ENCODE results near the gene SLC41A3.
A peak's percentile ranks its signal among the peaks of the same experiment; 100 is the strongest.
"Not testable (repeated sequence)": the region's sequence is repeated elsewhere in the genome, so short reads cannot be mapped to it uniquely, and the experiment has no call there.

SLC41A3 gene

DNA sequence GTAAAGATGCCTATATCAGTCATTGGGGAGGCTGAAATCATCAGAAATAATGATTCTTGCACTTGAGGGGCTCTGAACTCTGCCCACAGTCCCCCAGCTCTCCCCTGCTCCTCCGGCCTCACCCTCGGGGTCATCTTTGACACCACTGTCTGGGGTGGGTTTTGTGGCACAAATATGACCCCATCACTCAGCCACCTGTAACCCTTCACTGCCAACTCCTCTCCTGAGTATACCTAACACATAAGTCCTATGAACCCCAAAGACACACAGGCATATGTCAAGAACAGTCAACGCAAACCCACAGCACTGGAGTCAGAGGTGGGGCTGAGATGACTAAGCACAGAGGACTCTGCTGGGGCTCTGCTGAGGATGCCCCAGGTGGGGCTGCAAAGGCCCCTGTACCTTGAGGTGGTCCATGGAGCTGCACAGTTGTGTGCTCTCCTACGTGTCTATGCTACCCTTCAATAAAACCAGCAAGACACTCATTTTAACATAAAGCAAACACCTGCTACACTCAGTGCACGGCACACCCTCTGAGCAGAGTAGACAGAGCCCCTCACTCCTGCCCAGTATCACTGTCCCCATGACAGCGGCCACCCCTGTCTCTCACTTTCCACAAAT is 29.9 kb downstream of the SLC41A3 start:
- DNase-seq (ENCODE audit: low read depth, low spot score): no peak

DNA sequence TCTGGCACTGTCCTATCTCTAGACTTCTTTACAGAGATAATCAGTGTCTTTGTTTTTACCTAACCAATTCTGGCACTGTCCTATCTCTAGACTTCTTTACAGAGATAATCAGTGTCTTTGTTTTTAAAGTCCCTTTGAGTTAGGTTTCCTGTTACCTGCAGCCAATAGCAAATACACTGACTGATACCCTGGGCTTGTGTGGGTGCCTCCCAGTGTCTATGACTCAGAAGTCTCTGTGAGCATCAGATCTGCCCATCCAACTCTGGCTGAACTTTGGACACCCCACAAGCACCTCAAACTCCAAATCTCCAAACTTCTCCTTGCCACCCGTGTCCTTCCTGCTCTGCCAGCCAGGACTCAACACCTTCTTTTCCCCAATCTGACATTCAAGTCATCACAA is 30.4 kb downstream of the SLC41A3 start:
- DNase-seq (ENCODE audit: low read depth, low spot score): no peak

DNA sequence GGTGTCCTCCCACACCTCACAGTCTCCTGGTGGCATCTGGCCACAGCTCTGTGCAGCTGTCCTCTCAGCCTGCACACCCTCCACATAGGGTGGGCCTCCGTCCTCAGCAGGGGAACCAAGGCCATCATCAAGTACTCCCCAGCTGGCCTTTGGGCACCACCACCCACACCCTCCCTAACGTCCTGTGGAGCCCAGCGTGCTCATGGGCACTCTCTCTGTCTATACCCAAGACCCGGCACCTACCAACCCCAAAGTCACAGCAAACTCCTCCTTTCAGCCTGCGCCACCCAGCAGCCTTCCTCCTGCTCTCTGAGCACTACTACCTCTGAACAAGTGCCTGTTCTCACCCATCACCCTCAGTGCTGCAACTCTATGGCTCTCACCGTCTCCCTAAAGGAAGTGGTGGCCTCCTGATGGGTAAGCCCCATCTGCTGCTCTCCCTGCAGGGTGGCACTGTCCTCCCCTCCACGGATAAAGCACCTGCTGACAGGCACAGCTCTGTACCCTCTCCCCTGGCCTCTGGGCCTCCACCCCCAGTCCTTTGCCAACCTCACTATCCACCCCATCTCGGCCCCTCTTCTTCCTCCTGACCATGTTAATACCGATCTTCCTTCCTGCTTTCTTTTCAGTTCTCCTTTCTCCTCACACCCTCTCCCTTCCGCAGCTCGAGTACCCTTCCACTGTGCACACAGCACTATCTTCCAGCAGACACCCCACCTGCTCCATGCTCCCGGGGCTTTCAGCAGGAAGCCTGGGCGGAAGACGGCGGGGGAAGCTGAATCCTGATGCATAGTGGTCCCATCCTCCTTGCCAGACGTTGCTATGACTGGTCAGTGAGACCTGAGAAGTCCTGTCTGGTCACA is 31.5 kb downstream of the SLC41A3 start:
- no peak for DNase-seq (ENCODE audit: low read depth, low spot score)

DNA sequence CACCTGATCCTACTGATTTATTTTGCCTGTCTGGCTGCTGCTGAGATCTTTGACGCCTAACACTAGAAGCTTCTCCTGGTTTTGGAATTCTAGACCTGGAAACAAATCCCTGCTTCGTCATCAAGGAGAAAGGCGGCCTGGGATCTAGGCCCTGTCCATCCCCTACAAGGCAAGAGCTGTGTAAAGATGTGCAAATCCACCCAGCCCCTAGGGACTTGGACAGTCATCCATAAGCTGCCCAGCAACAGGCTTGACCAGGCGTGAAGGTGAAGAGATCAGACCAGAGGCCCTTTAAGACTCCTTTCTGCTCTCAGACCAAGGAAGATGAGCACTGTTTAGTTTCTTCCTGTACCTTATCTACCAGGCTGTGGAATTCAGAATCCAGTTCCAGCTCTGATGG is 32.2 kb downstream of the SLC41A3 start:
- no peak for DNase-seq (ENCODE audit: low read depth, low spot score)

DNA sequence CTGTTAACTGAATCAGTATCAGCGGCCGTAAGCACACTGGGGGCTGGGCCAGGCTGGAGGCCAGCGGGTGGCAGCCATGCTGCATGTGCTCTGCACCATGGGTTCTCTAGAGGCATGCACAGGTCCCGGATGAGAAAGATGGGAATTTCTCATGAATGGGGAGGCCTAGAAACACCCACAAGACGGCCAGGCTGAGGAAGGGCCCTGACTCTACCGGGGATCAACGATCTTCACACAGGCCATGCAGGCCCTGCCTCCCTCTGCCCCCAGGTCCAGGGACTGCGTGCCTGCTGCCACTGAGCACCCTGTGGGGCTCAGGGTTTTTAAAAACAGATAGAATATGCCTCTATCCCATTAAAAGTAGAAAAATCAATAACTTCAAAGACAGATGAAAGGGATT is 32.7 kb downstream of the SLC41A3 start:
- DNase-seq (ENCODE audit: low read depth, low spot score): no peak

DNA sequence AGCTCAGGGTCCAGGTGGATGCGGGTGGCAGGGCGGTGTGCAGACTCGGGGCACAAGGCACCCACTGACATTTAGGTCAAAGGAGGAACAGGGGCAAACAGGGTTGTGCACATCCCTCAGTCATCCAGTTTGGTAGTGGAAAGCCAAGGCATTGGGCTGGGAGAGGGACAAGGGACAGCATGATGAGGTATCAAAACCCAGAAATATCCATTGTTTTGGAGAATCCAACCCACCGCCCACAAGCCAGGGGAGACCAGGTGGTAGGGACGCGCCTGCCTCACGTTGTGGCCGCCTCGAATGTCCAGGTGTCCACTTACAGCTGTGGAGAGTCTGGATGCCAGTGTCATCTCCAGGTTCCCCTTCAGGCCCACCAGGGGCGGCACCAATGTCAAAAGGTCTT is 33.3 kb downstream of the SLC41A3 start:
- no peak for DNase-seq (ENCODE audit: low read depth, low spot score)

DNA sequence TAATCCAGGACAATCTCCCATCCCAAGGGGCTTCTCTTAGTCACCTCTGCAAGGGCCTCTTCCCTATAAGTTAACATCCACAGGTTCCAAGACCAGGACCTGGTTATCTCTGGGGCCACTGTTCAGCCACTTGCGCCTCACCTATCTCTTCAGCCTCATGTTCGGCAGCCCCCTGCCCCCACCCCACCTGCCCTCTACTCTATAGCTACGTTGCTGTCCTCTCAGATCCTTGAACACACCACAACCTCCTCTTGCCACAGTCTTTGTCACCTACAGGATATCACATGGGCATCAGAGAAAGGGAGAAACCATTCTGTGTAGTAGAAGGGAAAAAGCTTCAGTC is 33.9 kb downstream of the SLC41A3 start:
- DNase-seq (ENCODE audit: low read depth, low spot score): no peak

DNA sequence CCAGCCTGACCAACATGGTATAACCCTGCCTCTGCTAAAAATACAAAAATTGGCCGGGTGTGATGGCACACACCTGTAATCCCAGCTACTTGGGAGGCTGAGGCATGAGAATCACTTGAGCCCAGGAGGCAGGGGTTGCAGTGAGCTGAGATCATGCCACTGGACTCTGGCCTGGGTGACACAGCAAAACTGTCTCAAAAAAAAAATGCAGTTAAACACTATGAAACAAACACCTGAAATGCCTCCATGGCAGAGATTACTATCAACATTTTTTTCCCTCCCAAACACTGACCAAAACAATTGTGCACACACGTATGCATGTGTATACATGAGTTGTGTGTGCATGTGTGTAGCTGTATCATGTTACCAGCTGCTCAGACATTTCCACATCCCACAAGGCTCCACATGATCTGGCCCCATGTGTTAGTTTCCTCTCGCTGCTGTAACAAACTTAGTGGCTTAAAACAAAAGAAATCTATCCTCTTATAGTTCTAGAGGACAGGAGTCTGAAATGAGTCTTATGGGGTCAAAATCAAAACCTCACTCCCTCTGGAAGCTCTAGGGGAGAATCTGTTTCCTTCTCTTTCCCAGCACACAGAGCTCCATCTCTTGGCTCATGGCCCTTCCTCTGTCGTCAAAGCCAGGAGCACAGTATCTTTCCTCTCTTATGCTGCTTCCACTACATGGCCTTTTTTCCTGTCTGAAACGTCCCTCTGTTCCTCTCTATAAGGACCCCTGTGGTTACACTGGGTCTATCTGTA is 34.5 kb downstream of the SLC41A3 start:
- no peak for DNase-seq (ENCODE audit: low read depth, low spot score)

DNA sequence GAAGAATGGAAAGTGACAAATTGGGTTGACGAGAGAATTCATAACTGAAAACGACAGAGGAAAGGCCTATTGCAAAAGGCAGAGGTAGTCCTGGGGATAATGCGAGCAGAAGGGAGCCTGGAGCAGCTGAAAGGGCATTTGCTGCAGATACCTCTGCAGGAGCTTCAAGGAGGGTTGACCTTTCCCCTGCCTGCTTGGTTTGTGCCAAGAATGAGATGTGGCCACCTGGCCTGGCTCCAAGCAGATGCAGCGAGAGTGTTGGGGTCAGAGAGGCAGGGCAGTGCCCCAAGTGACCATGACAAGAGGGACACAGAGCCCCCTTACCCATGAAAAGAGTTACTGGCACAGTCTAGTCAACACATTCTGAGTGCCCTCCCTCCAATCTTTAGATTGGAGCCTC is 43.5 kb downstream of the SLC41A3 start:
- DNase-seq (ENCODE audit: low read depth, low spot score): no peak

DNA sequence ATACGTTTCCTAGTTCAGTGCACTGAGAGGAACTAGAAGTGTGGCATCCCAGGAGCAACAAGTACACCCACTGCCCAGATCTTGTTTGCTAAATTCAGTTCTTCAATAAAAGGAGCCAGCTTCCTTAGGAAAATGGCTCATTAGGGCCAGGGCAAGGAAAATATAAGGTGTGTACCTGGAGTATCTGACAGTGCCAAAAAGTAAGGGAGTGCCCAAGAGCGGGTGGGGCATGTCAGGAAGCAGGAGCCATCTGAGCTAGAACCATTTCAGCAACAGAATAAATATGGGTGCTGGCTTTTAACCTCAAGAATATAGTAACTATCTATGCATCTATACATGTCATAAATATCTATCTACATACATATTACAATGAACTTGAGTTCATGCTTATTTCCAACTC is 44.1 kb downstream of the SLC41A3 start:
- no peak for DNase-seq (ENCODE audit: low read depth, low spot score)

DNA sequence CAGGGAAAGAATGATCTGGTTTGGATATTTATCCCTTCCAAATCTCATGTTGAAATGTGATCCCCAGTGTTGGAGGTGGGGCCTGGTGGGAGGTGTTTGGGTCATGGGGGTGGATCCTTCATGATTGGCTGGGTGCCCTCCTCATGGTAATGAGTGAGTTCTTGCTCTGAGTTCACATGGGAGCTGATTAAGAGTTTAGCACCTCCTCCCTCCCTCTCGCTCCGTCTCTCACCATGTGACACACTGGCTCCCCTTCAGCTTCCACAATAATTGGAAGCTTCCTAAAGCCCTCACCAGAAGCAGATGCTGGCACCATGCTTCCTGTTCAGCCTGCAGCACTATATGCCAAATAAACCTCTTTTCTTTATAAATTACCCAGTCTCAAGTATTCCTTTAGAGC is 45.1 kb downstream of the SLC41A3 start:
- DNase-seq (ENCODE audit: low read depth, low spot score): not testable (repeated sequence)

DNA sequence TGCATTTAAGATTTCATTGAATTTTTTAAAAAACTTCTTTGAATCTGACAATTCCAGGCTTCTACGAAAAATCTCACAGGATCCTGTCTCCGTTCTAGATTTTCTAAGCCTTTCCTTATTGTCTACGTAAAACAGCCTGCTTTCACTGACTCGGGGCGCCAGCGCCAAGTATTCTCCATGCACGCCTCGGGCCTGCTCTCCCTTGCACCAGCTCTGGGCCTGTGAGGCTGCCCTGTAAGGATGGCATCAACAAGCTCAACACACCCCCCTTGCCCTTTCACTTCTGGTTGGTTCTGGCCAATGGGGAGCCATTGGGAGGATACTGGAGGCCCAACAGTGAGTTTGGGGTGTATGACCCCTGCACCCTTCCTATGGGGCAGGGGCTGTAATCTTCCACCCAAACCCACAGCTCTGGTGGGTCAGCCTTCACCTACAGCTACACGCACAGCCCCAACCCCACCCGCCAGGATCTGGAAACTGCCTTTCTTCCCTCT is 47.8 kb downstream of the SLC41A3 start:
- DNase-seq (ENCODE audit: low read depth, low spot score): no peak

DNA sequence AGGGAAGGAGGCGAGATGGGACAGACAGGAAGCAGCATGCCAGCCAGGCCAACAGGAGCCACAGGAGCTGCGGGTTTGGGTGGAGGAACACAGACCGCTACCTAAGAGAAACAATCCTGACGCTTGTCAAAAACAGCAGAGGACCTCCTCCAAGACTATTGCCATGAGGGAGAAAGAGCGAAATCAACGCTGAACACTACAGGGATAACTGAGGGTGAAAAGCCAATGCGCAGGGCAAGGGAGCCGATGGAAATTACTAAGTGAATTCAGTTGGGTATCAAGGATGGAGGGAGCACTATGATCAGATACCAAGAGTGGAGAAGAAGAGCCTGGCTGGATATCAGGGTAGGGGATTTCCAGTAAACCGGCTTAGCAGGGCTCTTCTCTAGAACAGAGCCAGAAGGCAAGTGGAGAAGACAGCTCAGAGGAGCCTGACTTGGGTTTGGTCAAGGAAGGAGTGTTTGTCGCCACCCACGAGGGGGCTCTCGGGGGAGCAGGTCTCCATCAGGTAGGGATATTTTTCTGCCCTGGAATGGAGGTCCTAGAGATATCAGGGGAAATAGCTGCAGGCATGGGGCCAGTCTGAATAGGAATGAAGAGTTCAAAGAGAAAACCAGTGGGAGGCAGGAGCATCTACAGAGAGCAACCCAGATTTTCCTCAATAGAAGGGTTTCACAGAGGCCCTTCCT is 48.4 kb downstream of the SLC41A3 start:
- no peak for DNase-seq (ENCODE audit: low read depth, low spot score)

DNA sequence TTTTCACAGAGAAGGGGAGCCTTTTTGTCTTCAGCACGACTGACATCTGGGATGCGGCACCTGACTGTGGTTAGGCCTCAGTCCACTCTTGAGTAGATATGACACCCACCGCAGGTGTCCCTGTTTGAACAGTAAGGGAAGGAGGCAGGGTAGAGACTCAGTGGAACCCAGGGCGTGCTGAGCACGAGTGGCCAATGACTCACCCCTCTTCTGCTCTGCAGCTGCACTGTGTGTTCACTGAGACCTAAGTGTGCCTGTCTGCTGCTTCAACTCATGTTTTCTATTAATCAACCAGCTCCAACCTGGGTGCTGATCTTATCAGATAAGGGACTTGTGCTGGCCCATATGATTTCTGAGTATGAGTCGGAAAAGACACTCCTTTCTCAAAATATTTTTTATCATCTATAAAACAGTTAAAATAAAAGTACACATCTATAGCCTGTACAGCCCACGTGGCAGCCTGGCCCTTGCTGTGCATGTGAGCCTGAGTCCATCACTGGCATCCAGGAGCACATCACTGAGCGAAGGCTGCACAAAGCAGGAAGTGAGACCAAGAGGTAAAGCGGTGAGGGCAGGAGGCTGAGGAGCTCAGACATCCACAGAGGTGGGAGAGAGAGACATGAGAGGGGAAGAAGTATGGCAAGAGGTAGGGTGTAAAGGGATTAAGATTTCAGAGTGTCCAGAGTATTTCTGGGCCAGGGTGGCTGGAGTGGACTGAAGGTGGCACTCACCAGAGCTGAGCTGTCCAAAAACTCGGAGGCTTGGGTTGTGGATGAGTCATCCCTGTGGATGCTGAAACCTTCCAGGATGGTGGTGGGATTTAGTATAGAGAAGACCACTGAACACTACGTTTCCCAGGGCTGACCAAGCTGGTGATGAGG is 49.2 kb downstream of the SLC41A3 start:
- DNase-seq (ENCODE audit: low read depth, low spot score): no peak

DNA sequence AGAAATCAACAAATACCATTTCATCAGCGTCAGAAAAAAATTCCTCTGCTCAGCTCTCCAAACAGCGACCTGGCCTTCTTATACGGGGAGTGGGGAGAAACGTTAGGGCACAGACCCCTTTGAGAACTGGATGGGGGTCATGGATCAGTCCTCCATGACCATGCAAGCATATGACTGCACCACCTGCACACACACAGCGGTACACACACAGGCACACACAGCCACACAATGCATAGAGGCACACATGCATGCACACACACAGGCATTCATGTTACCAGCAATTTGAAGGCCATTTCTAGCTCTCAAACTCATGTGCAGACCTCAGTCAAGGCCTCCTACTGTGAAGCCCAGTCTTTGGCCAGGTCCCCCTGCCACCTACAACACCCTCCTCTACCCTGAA is 50.2 kb downstream of the SLC41A3 start:
- no peak for DNase-seq (ENCODE audit: low read depth, low spot score)

DNA sequence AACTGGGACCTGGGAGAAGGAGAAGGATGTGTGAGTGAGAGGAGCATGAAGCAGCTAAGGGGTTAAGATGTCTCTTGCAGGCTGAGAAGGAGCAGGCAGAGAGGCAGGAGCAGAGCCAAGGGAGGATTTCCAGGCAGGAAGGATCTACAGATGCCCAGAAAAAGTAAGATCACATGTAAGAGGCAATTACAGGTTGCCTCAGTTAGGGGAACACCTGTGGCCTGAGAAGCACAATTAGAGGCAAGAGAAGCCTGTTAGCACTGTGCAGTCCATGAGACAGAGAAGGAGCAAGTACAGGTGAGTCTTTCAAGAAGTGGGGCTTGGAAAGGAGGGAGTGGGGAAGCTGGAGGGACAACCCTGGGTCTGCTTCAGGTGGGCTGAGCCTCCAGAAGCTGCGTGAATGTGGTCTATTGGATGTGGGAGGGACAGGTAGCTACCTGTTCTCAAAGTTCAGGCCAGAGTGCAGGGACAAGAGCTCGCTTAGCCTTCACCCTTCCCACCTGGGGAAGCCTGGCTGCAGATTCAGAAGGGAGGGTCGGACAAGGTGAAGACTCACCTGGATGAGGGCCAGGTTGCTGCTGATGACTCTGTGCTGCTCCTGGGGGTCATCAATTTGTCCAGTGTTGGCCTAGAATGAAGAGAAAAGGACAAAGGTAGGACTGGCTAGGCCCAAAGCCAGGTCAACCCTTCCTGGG is 50.7 kb downstream of the SLC41A3 start:
- no peak for DNase-seq (ENCODE audit: low read depth, low spot score)

DNA sequence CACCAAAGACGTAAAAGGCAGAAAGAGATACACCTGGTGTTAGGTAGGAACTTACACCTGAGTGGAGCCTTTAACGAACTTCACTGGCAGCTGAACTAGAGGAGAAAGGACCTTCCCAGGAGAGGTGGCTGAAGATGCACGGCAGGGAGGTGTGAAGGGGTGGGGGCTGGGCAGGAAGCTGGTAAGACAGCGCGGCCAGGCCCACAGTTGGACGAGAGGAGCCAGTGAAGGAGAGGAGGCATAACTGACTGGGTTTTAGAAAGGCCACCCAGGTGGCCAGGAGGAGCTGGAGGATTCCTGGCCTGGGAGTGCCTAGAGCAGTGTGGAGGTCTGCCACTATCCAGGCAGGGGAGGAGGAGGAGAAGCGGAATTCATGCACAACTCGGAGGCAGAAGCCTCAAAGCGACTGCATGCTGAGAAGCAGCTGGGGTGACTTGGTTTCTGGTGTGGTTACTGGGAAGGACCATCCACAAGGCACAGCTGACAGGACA is 51.9 kb downstream of the SLC41A3 start:
- peak; percentile 13 for DNase-seq (ENCODE audit: low read depth, low spot score)

DNA sequence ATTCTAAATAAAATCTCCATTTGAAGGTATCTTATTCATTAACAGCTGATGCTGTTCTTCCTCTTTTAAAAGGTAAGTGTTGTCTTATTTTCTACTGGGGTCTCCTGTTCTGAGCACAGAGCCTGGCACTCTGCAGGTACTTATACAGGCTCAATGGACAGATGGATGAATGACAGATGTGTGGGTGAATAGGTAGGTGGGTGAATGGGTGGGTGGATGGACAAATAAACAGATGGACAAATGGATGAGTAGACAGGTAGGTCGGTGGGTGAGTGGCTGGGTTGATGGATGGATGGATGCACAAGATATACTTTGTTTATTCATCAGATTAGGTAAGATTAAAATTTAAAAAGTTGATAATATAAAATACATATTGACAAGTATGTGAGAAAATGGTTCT is 53.5 kb downstream of the SLC41A3 start:
- no peak for DNase-seq (ENCODE audit: low read depth, low spot score)

DNA sequence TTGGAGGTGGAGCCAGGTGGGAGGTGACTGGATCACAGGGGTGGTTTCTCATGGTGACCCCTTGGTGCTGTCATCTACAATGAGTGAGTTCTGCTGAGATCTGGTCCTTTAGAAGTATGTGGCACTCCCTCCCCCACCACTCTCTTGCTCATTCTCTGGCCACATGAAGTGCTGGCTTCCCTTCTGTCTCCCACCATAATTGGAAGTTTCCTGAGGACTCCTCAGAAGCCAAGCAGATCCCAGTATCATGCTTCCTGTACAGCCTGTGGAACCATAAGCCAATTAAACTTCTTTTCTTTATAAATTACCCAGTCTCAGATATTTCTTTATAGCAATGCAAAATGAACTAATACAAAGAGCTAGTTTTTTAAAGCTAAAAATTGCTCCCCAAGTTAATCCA is 54.7 kb downstream of the SLC41A3 start:
- no peak for DNase-seq (ENCODE audit: low read depth, low spot score)

DNA sequence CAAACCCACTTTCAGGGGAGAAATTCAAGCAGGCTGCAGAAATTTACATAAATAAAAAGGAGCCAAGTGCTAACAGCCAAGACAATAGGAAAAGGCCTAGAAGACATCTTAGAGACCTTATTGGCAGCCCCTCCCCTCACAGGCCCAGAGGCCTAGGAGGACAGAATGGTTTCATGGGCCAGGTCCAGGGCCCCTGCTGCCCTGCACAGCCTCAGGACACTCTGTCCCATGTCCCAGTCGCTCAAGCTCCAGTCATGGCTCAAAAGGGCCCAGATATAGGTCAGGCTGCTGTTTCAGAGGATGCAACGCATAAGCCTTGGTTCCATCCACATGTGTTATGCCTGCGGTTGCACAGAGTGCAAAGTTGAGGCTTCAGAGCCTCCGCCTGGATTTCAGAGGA is 55.8 kb downstream of the SLC41A3 start:
- DNase-seq (ENCODE audit: low read depth, low spot score): no peak
